Fibroblast of skin of scalp (primary cell): ENCODE measurements around the gene SUPT4H1.

Experiments used
- DNase-seq: peaks from one replicate; pipeline ENCODE4 v3.0.0-alpha.2; 2013

SUPT4H1 gene

GRCh38 chr17:58328195-58329034, 23.6 kb downstream of the SUPT4H1 start, which contains the start of gene TSPOAP1:
TSPOAP1 (minus strand) TSS chr17:58328795; CDS start chr17:58327920, 875 bp downstream.
- no peak for DNase-seq

DNA sequence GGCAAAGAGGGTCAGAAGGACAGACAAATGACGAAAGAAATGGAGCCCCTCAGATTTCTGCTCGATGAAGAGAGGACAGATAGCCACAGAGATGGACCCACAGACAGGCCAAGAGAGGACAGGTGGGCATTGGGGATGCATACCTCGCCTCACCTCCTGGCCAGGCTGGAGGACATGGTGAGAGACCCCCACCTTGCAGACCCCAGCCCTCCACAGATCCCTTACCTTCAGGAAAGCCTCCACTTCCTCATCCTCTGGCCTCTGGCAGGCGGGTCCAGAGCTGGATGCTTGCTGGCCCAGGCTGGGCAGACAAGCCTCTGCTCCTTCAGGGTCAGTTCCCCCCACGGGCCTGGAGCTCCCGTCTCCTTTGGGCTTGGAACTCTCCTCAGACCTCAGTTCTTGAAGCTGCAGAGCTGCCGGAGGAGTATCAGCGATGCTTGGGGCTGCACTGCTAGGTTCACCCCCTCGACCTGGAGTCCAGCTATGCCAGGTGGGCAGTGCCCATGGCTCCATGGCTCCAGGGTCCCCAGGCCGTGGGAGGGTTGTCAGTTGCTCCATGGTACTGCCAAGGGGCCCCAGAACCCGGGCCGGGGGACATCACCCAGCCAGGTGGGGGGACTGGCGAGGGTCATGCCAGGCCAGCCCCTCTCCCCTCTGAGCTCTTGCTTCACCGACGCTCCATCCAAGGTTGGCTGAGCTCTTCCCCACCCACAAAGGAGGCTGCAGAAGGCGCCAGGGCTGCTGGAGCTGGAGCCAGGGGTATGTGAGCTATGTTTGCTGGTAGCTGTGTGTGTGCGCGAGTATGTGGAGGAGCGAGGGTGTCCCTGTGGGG, 24.4 kb downstream of the SUPT4H1 start:
- no peak for DNase-seq

DNA sequence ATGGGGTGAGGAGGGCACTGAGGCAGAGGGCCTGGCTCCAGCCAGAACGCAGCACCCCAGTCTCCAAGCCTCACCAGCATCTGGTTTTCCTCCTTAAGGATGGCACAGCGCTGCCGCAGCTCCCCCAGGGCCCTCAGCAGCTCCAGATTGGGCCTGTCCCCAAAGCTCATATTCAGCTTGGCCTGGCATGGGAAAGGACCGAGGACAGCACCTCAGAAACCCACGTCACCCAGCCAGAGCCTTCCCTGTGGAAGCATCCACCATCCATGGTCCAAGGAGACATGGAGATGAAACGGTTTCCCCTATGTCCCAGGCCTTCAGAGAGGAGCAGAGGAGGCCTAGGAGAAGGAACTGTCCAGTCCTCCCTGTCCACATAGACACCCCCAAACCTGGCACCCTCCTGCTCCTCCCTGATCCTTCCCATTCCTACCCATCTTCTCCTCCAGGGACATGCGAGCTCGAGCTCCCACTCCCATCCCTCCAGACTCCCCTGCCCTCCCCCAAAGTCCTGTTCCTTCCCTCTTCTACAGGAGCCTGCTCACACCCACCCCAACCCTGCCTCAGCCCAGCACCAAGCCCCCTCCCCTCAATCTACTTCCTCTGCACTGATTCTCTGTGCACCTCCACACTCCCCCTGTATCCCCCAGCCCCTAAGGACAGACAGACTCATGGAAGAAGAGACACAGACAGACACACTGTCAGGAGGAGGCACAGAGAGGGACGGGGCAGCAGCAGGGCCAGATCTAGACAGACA, 25.2 kb downstream of the SUPT4H1 start:
- no peak for DNase-seq

- no peak for DNase-seq
These were observed 26.0 kb downstream of the SUPT4H1 start for GRCh38 chr17:58325976-58326468.

GRCh38 chr17:58325289-58325726, 26.7 kb downstream of the SUPT4H1 start:
- DNase-seq: no peak

DNA sequence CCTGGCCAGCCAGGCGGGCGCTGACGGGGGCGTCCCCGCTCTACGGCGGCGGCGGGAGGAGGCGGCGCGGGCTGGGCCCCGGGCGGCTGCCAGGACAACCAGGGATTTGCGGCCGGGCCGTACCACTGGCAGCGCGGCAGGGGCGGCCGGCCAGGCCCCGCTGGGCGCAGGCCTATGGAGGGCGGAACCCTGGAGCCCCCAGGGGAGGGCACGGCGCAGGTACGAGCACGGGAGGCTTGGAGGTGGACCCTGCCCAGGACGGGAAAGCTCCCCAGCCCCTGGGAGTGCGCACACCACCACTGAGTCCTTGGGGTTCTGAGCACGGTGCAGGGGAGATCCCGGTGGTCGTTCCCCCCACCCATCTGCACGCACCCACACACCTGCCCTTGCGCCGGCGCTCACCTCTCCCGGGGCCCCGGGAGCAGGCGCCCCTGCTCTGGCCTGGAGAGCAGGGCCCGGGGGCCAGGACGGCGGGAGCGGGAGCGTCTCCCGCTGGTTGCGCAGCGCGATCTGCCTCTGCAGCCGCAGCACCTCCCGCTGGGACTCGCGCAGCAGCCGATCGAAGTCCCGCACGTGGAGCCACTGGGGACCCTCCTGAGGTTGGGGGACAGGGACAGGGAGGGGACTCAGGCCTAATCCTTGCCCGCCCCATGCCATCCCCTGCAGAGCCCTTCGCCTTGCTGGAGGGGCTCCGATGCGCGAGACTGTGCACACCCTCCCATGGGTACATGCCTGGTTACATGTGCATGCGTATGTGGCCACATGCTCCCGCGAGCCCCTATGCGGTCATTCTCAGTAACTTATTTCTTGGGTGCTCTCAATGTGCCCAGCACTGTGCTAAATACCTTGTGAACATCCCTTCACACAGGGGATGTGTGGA, 27.4 kb downstream of the SUPT4H1 start:
- DNase-seq: peak; percentile 50

DNA sequence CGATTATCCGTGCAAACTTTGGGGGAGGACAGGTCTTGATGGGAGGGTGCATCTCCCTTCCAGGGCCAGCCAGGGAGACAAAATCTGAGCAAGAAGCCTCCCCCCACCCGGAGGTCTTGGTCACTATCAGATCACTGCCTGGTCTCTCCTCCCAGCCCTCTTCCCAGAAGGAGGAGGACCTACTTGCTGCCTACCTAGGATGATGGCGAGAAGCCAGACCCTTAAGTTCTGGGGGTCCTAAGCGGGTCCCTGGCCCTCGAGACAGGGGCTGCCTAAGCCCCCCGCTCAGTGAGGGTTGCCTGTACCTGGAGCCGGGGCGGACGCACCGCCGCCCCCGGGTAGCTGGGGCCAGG, 28.0 kb downstream of the SUPT4H1 start:
- no peak for DNase-seq

- DNase-seq: no peak
These were observed 28.5 kb downstream of the SUPT4H1 start for GRCh38 chr17:58323366-58324055.

DNA sequence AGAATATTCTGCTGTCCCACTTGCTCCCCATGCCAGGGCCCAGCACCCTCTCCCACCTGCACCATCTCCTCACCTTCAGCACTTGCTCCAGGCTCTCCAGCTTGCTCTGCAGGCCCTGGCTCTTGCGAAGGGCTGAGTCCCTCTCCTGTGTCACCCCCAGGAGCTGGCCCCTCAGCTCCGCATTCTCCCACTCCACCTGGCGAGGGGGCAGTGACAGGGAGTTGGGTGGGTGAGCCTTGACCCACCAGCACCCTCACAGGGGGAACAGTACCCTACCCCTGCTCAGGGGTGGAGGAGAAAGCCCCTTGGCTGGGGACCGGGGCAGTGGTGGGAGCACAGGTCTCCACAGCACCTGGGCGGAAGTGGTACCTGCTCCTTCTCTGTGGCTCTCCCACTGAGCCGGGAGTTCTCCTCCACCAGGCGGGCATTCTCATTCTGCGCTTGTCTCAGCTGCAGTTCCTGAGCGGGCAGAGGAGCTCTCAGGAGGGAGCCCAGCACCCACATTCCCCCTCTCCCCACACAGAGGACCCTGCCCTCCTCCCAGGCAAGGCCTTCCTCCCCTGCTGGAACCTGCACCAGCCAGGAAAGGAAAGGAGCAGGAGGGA, 29.3 kb downstream of the SUPT4H1 start:
- DNase-seq: no peak

GRCh38 chr17:58321571-58322525, 30.2 kb downstream of the SUPT4H1 start:
- no peak for DNase-seq

- DNase-seq: no peak
These were observed 31.3 kb downstream of the SUPT4H1 start for GRCh38 chr17:58320570-58321323.

- DNase-seq: no peak
These were observed 31.8 kb downstream of the SUPT4H1 start for GRCh38 chr17:58320163-58320558.

GRCh38 chr17:58319173-58320162, 32.5 kb downstream of the SUPT4H1 start:
- no peak for DNase-seq

DNA sequence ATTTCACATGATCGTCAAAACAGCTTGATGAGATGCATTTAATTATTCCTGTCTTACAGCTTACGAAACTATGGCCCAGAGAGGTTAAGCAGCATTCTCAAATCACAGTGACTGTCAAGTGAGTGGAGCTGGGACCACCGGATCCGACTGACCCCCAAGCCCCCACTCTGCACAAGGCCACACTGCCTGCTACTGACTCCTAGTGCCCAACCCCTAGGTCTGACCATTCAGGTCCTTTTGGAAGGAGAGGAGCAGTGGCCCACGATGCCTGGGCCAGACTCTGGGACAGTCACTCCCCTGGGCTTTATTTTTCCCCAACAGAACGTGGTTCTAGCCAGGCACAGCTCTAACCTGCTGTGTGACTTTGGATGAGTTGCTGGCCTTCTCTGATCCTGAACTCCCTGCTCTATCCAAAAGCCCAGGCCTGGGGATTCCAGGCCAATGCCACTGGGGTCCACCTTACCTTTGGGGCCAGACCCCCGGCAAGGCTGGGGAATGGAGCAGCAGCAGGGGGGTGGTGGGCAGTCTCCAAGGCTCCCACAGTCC, 33.3 kb downstream of the SUPT4H1 start:
- DNase-seq: no peak

DNA sequence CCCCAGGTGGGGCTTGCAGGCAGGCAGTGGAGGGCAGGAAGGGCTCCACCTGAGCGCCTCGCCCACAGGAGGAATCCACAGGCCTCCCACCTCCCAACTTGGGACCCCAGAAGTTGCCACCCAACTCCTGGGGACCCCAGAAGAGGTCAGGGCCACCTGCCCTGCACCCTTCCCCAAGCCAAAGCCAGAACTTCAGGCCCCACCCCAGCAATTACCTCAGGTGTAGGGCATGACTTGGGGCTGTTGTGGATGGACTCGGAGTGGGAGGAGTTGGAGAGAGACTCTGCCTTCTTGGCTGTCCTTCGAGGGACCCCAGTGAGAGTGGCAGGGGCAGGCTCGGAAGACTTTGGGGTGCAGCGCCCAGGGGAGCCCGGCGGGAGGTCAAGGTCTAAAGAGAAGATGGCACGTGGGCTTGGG, 33.9 kb downstream of the SUPT4H1 start:
- no peak for DNase-seq

- DNase-seq: peak; percentile 69
These were observed 34.5 kb downstream of the SUPT4H1 start for GRCh38 chr17:58317421-58318064.
